Colon (tissue), 2 donors: ENCODE results near the gene EFNA4.

ENCODE experiments used
- FAIRE-seq: peaks from 2 replicates; lab custom pipeline; 2012; peaks lifted over from hg19 to GRCh38; lab: Jason Lieb, UNC
- donor health status: control.
- donor health status: control.

EFNA4 gene

DNA sequence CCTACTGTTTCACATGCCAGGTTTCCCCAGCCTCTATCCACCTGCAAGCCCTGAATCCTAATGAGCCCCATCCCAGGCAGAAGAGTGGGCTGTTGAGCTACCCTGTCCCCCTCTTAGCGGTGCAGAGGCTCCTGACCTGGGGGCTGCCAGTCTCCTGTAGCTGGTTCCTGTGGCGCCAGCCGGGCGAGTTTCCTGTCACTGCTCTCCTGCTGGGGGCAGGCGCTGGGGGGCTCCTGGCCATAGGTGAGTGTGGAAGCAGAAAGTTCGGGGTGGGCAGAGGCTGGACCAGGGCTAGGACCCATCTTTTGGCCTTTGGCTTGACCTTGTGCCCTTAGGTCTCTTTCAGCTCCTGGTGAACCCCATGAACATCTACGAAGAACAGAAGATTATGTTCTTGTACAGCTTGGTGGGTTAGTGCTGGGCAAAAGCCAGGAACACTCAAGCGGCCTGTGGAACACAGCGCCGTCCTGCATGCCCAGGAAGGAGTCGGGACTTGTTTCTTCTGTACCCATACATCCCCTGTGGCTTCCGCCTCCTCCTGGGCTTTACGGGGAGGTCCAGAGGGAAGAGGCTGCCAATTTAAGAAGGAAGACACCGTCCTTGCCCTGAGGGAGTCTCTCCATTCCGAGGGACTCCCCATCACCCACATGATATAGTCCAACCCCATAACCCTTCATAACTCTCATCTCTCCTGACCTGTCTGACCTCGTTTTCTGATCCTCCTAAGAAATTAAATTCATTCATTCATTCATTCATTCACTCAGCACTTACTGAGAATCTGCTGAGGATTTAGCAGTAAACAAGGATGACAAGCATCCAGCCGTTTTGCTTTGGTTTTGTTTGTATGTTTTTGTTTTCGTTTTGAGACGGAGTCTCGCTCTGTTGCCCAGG, 29.0 kb upstream of the EFNA4 start:
- FAIRE-seq = no peak

DNA sequence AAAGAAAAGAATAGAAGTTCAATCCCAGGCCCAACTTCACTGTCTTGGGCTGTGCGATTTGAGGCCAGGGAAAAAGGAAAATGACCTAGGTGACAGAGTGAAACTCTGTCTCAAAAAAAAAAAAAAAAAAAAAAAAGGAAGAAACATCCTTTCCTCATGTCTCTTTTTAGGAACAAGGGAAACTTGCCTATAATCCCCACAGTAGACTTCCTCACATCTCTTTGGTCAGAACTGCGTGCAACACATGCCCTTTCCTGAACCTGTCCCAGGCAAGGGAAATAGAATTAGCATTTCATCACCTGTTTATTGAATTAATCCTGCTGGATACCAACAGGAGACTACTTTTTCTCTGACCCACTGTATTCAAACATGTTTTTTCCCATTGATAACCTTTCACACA, 27.6 kb upstream of the EFNA4 start:
- no peak for FAIRE-seq

DNA sequence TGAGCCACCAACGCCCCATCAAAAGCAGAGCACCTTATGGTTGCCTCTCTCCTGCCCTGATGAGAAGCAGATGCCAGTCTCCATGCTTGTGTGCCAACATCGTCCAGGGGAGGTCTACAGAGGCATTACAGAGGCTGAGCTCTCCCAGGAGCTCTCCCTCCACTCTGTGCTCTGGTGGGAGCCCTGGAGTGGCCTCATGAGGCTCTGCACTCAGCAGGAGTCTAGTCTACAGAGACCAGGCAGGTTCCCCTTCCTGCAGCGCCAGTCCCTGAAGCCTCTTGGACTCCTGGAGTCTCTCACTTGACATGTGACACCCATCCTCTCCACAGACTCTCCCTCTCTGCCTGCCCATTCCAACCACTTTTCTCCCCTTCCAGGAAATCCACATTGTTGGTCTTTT, 26.5 kb upstream of the EFNA4 start:
- FAIRE-seq = no peak

DNA sequence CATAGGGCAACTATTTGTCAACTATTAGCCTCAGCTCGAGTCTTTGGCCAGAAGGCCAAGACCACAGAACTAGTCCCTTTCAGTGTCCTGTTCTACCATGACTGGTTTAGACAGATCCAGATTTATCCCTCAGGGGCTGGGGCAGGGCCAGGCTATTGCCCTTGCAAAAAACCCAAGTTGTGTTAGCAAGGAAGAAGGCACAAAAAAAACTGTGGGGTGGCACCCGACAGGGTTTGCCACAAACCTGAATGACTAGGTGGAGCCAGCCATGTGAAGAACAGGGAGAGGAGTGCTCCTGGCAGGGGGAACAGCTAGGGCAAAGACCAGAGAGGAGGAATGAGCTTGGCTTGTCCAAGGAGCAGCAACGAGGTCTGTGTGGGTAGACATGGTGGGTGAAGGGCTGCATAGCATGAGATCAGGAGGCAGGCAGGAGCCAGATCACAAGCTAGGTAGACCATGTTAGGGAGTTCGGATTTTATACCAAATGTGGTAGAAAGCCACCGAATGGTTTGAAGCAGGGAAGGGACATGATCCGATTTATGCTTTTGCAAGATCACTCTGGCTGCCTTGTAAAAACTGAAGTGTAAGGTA, 25.6 kb upstream of the EFNA4 start:
- no peak for FAIRE-seq

DNA sequence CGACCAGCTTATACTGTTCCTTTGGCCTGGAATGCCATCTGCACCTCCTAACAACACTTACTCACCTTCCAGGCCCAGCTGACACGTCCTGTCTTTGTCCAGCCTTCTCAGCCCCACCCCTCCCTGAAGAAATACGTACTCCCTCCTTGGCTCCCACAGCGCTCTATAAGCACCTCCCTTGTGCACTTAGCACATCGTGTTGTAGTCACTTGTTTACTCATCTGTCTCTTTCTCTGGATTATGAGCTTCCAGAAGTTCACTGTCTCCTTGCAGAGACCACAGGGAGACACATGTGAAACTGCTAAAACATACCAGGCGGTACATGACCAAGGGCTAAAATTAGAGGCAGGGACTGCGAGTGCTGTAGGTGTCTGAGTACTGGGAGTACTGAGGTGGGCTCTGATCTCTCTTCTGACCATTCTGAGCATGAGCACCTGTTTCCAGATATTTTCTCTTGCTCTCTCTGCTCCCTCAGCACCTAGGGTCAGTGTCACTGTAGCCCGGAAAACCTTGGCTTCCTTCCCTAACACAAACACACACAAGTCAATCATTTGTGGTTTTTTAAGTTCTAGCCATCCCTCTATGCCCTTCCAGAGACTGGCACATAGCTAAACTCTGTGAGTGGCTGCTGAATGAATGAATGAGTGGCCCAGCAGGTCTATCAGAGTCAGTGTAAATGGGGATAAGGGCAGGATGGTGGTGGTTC, 24.8 kb upstream of the EFNA4 start:
- FAIRE-seq = no peak

DNA sequence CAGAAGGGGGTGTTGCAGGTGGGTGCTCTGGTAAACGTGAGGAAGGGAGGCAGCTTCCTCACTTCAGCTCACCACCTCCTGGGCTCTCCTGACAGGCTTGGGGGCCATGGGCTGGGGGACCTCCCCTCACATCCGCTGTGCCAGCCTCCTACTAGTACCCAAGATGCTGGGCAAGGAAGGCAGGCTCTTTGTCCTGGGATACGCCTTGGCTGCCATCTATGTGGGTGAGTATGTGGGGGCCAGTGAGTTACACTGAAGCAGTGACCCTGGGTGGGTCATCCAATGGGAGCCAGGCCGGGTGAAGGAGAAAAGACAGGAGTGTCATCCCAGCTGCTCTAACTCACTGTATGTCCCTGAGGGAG, 24.3 kb upstream of the EFNA4 start:
- no peak for FAIRE-seq

DNA sequence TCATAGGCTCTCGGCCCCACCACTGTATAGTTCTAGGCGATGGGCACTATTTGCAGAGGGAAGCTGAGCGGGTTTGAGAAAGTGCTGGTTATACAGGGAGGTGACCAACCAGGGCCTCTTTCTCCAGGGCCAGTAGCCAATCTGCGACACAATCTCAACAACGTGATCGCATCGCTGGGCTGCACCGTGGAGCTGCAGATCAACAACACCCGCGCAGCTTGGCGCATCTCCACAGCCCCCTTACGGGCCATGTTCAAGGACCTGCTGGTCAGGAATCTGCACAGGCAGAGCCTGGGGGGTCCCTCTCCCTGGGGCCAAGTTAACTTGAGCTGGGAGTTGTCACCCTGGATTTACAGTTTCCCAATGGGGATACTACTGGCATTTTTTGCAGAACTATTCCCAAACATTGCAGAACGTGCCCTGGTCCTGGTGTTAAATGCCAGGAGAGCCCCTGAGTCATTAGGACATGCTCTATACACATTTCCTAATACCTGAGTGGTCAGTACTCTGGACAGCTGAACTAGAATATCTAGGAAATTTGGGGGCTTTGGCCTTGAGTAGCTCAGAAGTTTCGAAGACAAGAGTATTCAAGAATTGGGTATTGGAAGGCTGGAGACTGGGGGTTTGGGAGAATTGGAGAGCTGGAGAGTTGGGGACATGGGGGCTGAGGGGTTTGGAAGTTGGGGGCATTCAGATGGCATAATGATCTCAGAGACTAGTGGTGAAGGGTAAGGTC, 23.0 kb upstream of the EFNA4 start:
- FAIRE-seq = no peak

DNA sequence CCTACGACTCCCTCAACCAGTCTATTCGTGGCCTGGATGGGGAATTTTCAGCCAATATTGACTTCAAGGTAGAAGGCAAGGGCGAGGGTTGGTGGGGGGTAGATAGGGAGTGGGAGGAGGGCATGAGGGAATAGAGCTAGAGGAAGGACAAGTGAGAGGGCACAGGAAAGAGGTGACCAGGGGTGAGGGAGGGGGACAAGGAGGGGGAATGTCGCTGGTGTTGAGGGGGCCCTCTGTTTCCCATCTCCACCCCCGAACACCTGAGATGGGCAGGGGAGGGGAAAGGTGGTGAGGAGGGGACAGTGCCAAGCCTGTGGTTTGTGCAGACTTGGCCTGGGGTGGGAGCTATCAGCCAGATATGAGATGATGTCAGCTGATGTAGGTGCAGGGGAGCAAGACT, 20.8 kb upstream of the EFNA4 start:
- no peak for FAIRE-seq

DNA sequence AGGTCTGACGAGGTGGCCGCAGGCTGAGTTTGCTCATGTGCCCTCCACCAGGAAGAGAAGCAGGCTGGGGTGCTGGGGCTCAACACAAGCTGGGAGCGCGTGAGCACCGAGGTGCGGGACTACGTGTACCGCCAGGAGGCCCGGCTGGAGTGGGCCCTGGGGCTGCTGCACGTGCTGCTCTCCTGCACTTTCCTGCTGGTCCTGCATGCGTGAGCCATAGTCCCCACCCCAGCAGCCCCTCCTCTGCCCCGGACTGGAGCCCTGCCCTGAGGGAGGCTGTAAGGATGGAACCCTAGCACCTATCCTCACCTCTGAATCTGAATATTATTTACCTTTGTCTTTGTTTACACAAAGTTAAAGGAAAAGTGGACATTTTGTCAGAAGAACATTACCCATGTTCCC, 20.2 kb upstream of the EFNA4 start:
- no peak for FAIRE-seq

DNA sequence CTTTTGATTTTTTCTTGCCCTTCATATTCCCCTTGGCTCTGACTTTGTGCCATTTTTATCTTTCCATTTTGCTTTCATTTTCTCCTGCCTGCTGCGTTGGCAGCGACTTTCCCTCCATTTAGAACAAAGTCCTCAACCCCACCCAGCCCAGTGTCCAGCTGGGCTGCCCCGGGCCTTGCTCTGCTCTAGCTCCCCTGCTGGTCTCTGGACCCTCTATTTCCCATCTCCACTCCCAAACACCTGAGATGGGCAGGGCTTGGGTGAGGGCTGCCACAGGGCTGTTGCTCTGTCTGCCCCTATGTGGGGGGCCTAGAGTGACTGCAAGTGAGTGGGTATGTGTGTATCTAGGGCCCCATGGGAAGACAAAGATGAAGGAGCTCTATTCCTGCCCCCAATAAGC, 19.7 kb upstream of the EFNA4 start:
- no peak for FAIRE-seq

DNA sequence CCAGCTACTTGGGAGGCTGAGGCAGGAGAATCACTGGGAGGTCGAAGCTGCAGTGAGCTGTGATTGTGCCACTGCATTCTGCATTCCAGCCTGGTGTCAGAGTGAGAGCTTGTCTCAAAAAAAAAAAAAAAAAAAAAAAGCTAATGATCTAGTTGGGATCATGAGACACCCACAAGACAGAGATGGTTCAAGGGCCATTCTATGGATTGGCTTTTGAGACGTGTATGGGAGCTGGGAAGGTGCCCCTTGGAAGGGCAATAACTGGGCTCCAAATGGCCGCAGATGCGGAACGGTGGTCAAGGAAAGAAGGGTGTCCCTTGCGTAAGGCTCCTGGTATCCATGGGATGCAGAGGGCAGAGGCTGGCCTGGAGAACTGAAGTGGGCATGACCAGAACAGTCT, 19.2 kb upstream of the EFNA4 start:
- FAIRE-seq = no peak

DNA sequence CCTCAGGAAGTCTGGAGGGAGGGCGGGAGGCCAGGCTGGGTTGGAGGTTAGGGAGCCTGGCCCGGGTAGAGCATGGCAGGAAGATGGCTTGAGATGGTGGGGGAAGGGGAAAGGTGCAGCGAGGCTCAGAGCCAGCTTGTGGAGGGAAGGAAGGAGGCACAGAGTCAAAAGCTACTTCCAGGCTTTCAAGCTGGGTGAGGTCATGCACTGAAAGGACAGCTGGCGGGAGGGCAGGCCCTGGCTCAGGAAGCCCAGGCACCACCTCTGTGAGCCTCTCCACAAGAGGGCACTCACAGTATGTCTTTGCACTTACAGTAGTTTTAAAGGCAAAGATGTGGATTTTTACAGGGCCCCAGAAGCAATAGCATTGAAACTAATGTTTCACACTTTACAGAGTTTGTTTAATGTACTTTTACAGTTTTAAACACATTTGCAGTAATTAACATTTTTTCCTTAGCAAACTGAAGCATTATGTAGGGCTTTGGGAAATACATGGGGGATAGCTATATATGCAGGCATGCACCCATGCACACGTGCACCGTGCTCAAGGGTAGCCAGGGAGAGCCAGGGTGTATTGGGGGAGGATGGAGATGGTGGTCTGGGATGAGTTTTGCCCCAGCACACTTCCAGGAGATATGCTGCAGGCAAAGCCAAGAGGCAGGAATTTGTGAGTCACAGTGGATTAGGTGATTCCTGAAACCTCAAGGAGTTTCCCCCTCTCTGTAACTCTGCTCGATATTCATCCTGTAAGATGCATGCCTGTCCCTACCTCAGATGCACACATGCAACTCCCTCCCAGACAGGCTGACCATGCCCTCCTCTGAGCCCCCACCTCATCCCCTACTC, 18.5 kb upstream of the EFNA4 start:
- FAIRE-seq = no peak

DNA sequence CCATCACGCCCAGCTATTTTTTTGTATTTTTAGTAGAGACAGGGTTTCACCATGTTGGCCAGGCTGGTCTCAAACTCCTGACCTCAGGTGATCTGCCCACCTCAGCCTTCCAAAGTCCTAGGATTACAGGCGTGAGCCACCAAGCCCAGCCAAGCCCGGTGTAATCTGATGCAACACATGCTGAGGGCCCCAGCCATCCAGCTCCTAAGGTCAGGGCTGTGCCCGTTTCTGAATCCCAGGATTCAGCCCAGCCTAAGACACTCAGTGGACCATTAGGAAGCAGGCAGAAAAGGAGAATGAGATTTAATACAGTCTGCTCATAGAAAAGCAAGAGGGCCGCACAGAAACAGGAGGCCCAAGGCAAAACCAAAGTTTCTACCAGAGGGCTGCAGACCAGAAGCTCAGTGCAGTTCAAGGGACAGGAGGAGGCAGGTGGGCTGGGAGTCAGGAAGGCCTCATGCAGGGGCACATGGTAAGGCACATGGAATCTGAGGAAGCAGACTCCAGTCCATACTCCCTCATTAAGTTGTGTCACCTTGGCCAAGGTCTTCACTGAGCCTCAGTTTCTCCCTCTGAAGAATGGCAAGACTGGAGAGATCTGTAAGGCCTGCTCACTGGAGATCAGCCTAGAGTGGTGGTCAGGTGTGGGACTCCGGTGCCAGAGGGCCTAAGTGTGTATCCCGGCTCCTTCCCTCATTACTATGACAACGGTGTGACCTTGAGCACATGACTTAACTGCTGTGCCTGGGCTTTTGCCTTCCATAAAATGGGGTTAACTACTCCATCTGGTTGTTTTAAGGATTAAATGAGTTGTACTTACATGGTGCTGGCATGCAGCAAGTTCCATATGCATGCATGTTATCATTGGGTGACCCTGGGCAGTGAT, 14.8 kb upstream of the EFNA4 start:
- FAIRE-seq = no peak

DNA sequence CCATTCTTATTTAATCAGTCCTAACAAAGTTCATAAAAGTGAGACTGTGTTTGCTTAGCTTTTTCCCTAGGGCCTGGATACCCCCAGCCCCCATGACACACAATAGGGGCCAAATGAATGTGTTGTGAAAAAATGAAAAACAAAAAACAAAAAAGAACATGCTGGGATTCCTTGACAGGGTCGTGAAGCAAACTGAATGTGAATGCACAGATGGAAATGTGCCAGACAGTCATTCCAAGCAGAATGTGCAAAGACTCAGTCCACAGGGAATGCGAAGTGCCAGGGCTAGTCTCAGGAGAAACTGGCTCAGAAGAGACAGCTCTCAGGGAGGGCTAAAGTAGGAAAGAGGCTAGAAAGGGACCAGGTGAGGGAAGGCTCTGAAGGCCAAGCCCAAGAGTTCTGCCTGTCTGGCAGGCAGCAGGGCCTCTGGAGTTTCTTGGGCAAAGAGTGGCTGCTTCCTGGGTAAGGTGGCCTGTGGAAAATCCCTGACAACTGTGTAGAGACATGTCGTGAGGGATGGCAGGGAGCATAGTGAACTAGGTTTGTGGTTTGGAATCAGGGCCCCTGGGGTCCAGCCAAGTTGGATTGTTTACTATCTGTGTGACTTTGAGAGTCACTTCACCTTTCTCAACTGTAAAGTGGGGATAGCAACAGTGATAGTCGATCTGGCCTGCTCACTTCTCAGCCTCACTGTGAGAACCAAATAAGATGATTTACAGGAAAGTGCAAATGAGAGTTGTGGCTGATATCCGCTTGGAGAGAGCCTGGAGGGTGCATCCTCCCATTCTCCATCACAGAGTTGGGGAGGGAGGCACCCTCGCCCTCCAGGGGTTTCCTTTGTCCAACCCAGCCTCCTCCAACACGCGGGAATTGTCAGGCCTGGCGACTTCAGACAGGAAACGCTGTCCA, 13.6 kb upstream of the EFNA4 start:
- FAIRE-seq = no peak

DNA sequence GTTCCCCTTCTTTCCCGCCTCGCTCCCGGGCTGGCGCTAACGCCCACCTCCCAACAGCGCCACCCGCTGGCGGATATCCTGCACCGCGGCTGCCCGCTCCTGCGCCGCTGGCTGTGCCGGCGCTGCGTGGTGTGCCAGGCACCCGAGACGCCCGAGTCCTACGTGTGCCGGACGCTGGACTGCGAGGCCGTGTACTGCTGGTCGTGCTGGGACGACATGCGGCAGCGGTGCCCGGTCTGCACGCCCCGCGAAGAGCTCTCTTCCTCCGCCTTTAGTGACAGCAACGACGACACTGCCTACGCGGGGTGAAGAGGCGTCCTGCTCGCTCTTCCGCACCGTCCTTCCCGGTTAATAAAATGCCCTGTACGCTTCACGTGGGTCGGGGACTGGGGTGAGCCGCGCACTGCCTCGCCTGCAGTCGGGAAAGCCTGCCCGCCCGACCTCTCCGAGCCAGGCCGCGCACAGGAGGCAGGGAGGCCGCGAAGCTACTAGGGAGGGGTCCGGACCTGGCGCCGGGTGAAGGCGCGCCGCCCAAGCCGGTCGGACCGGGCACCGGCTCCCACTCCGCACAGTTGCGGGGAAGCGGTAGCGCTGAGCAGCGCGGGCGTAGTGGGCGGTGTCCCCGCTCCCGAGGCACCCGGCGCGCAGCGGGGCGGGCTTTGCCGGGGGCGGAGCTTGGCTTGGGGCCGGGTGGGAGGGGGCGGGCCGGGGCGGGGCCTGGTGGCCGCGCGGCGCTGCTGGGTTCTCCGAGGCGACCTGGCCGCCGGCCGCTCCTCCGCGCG, 12.8 kb upstream of the EFNA4 start, which contains the start of gene ADAM15:
ADAM15 (plus strand) TSS at position 757 of the 782 bp plus-strand sequence. CDS start 71 bp downstream, outside the sequence.
- FAIRE-seq = no peak

DNA sequence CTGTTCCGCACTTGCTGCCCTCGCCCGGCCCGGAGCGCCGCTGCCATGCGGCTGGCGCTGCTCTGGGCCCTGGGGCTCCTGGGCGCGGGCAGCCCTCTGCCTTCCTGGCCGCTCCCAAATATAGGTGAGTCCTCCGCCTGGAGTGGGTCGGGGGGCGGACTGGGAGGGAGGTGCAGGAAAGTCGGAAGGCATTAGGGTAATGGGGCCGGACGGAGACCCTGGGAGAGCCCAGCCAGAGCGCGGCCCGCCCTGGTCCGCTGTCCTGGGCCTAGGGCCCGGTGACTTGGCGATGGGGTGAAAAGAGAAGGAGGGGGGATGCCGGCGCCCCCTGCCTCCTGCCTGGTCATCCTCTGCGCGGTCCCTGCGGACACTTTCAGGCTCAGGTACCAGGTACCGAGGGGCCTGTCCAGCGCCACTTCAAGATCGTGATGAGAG, 12.2 kb upstream of the EFNA4 start:
- FAIRE-seq = no peak

DNA sequence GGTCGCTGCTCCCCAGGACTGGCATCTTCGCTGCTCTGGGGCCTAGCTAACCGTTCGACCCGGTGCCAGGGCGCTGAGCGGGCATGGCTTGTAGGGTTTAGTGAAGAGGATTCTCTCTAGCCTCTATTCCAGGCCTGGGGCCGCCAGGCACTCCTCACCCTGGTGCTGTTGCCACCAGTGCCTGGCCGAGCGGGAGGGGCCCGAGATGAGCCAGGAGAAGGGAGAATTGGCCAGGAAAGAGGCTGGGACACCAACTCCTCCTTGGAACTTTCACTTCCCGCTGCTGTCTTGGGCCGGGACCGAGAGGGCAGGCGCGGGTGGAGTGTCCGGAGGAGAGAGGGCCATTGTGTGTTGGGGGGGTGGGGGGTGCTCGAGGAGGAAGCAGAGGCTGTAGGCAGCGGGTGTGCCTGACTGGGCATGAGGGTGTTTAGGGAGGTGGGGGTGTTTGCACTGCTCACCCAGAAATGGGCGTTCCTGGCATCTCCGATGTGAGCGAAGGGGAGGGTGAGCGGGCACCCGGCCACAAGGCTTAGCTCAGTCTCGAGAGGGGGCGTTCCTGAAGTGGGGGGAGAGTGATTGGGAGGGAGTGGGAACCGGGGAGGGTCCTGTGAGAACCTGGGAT, 11.7 kb upstream of the EFNA4 start:
- no peak for FAIRE-seq
